ENCODE measurements around the gene RGS19. TPM values are rescaled to one million over a fixed set of nuclear protein-coding genes. Genes with fewer than 3 reads are reported as not detected.

Gene RGS19
- total RNA-seq, 1 donor from 2014 or later: 18.7 TPM

Other genes starting within 250 kb of the RGS19 start
- 37.7 and 46.4 TPM in 2 replicates for gene ZBTB46, start 248.3 kb downstream of the RGS19 start, total RNA-seq
- not detected in 2 replicates for gene ABHD16B, start 218.0 kb downstream of the RGS19 start, total RNA-seq
- gene TPD52L2, start 214.2 kb downstream of the RGS19 start, total RNA-seq: 96.3 and 113 TPM in 2 replicates
- 58.4 and 68.5 TPM in 2 replicates for gene DNAJC5, start 184.4 kb downstream of the RGS19 start, total RNA-seq
- 25.5 and 29.6 TPM in 2 replicates for gene UCKL1, start 123.1 kb downstream of the RGS19 start, total RNA-seq
- gene ZNF512B, start 109.6 kb downstream of the RGS19 start, total RNA-seq: 6.1 and 7.1 TPM in 2 replicates
- 3.1 and 3.2 TPM in 2 replicates for gene SAMD10, start 99.9 kb downstream of the RGS19 start, total RNA-seq
- gene PRPF6, start 98.4 kb downstream of the RGS19 start, total RNA-seq: 38.8 and 54.8 TPM in 2 replicates
- gene C20orf204, start 43.3 kb downstream of the RGS19 start, total RNA-seq: 4.8 and 6.9 TPM in 2 replicates
- gene SOX18, start 29.9 kb downstream of the RGS19 start, total RNA-seq: 23.8 and 29.6 TPM in 2 replicates
- 25.5 and 30.6 TPM in 2 replicates for gene TCEA2, start 16.3 kb downstream of the RGS19 start, total RNA-seq
- 1.7 and 3.0 TPM in 2 replicates for gene OPRL1, start 564 bp upstream of the RGS19 start, total RNA-seq
- 0.20 and 0.22 TPM in 2 replicates for gene LKAAEAR1, start 4.9 kb upstream of the RGS19 start, total RNA-seq
- gene NPBWR2, start 28.0 kb upstream of the RGS19 start, total RNA-seq: not detected in 2 replicates
- gene MYT1, start 84.9 kb upstream of the RGS19 start, total RNA-seq: under 0.01 TPM in 1 of 2 replicates, not detected in the other
- 40.5 and 41.2 TPM in 2 replicates for gene PCMTD2, start 176.2 kb upstream of the RGS19 start, total RNA-seq